Ovary (tissue), 3 donors: ENCODE results near the gene PKN1.

Experiments
- EP300 ChIP-seq: sonication (generic); formaldehyde crosslinking; IDR thresholded peaks from one replicate; pipeline ENCODE4 v1.6.1; 2017; ENCODE audit warnings: antibody characterized with exemption
- POLR2A ChIP-seq: fragments of 450-650 bp; IDR thresholded peaks from one replicate; pipeline ENCODE4 v1.6.1; 2017; ENCODE audit warnings: antibody characterized with exemption, mild to moderate bottlenecking, moderate library complexity
- TF ChIP-seq, protein P1 (sequence below), 3 donors: fragments of 450-650 bp in 2 of 3; fragments of 200-600 bp in 1 of 3; IDR thresholded peaks; one replicate each; pipeline versions ENCODE4 v1.5.1 to v1.8.0; 2016 to 2022; ENCODE audit warnings: antibody characterized with exemption in 3 of 3, mild to moderate bottlenecking in 1 of 3
- donor health status: DM: no; HTN: no; CAD: no.

GRCh38 chr19:14428882-14429416, 4.2 kb upstream of the PKN1 start:
- TF ChIP-seq, protein P1, sequence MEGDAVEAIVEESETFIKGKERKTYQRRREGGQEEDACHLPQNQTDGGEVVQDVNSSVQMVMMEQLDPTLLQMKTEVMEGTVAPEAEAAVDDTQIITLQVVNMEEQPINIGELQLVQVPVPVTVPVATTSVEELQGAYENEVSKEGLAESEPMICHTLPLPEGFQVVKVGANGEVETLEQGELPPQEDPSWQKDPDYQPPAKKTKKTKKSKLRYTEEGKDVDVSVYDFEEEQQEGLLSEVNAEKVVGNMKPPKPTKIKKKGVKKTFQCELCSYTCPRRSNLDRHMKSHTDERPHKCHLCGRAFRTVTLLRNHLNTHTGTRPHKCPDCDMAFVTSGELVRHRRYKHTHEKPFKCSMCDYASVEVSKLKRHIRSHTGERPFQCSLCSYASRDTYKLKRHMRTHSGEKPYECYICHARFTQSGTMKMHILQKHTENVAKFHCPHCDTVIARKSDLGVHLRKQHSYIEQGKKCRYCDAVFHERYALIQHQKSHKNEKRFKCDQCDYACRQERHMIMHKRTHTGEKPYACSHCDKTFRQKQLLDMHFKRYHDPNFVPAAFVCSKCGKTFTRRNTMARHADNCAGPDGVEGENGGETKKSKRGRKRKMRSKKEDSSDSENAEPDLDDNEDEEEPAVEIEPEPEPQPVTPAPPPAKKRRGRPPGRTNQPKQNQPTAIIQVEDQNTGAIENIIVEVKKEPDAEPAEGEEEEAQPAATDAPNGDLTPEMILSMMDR (IDR thresholded peaks at IDR 0.05), result no peak
- TF ChIP-seq EP300 (no peak), POLR2A (no peak)
